Mesenchymal stem cell (in vitro differentiated cells and primary cell): ENCODE results near the gene SLC22A14.

Experiments
- DNase-seq: peaks from one replicate; pipeline ENCODE4 v3.0.0-alpha.2; 2013
- H2AFZ ChIP-seq: one replicate; pipeline ENCODE4 v1.6.1; 2013; ENCODE audit warnings: low read depth, mild to moderate bottlenecking, control low read depth, inconsistent platforms, low read length, moderate library complexity
- H2AK5ac ChIP-seq: 2 replicates; pipeline ENCODE4 v1.6.1; 2013; ENCODE audit warnings: low read length, moderate library complexity, mild to moderate bottlenecking, inconsistent platforms; ENCODE audit not compliant: severe bottlenecking
- H2BK120ac ChIP-seq: one replicate; pipeline ENCODE4 v1.6.1; 2013; ENCODE audit warnings: low read depth, mild to moderate bottlenecking, inconsistent platforms, low read length, moderate library complexity
- H2BK12ac ChIP-seq, 2 experiments: one replicate each; pipeline ENCODE4 v1.6.1; 2013; ENCODE audit warnings: inconsistent platforms in 2 of 2, low read length in 2 of 2, mild to moderate bottlenecking in 2 of 2, moderate library complexity in 2 of 2, control low read depth in 1 of 2
- H2BK15ac ChIP-seq: one replicate; pipeline ENCODE4 v1.6.1; 2013; ENCODE audit warnings: mild to moderate bottlenecking, low read depth, inconsistent platforms; ENCODE audit not compliant: poor library complexity, severe bottlenecking
- H2BK5ac ChIP-seq: 2 replicates; pipeline ENCODE4 v1.6.1; 2013; ENCODE audit warnings: low read depth, mild to moderate bottlenecking, low read length, control low read depth, inconsistent platforms; ENCODE audit not compliant: poor library complexity, severe bottlenecking
- H3K14ac ChIP-seq, 2 experiments: one replicate each; pipeline ENCODE4 v1.6.1; 2013; ENCODE audit warnings: inconsistent platforms in 2 of 2, low read length in 2 of 2, control low read depth in 1 of 2, mild to moderate bottlenecking in 1 of 2, moderate library complexity in 1 of 2
- H3K18ac ChIP-seq, 2 experiments: one replicate each; pipeline ENCODE4 v1.6.1; 2013; ENCODE audit warnings: inconsistent platforms in 2 of 2, low read length in 2 of 2, control low read depth in 1 of 2, low read depth in 1 of 2, mild to moderate bottlenecking in 1 of 2
- H3K23ac ChIP-seq, 2 experiments: one replicate each; pipeline ENCODE4 v1.6.1; 2013; ENCODE audit warnings: inconsistent platforms in 2 of 2, low read length in 2 of 2, mild to moderate bottlenecking in 2 of 2, moderate library complexity in 2 of 2, control low read depth in 1 of 2
- H3K27ac ChIP-seq: 2 replicates; pipeline ENCODE4 v1.5.1; 2013; ENCODE audit warnings: mild to moderate bottlenecking, moderate library complexity, low read length, control low read depth, inconsistent platforms; ENCODE audit not compliant: poor library complexity, severe bottlenecking
- H3K27me3 ChIP-seq, 2 experiments: 2 replicates each; pipeline versions ENCODE4 v1.6.1 to v1.7.0; 2013; ENCODE audit warnings: low read length in 2 of 2, mild to moderate bottlenecking in 2 of 2, moderate library complexity in 2 of 2, control low read depth in 1 of 2, inconsistent platforms in 1 of 2; ENCODE audit not compliant: control insufficient read depth in 1 of 2, insufficient read depth in 1 of 2
- H3K36me3 ChIP-seq, 2 experiments: 2 replicates each; pipeline versions ENCODE4 v1.6.1 to v1.7.0; 2013; ENCODE audit warnings: low read length in 2 of 2, control low read depth in 1 of 2, inconsistent platforms in 1 of 2, low read depth in 1 of 2, mild to moderate bottlenecking in 1 of 2; ENCODE audit not compliant: insufficient read depth in 2 of 2, control insufficient read depth in 1 of 2
- H3K4ac ChIP-seq, 2 experiments: one replicate each; pipeline ENCODE4 v1.6.1; 2013; ENCODE audit warnings: inconsistent platforms in 2 of 2, low read length in 2 of 2, mild to moderate bottlenecking in 2 of 2, moderate library complexity in 2 of 2, control low read depth in 1 of 2, low read depth in 1 of 2
- H3K4me1 ChIP-seq: 2 replicates; pipeline ENCODE4 v1.6.1; 2013; ENCODE audit warnings: low read depth, low read length, control low read depth; ENCODE audit not compliant: control insufficient read depth, insufficient read depth
- H3K4me2 ChIP-seq: 2 replicates; pipeline ENCODE4 v1.6.1; 2013; ENCODE audit warnings: low read length, mild to moderate bottlenecking, inconsistent platforms; ENCODE audit not compliant: poor library complexity, severe bottlenecking
- H3K4me3 ChIP-seq, 2 experiments: 2 replicates each; pipeline versions ENCODE4 v1.5.1 to v1.7.0; 2013; ENCODE audit warnings: low read length in 2 of 2, mild to moderate bottlenecking in 2 of 2, control low read depth in 1 of 2, low read depth in 1 of 2; ENCODE audit not compliant: insufficient read depth in 1 of 2
- H3K79me1 ChIP-seq: replicated peaks from 2 replicates; pipeline ENCODE4 v1.6.1; 2013; ENCODE audit warnings: mild to moderate bottlenecking, control low read depth, low read length, inconsistent platforms; ENCODE audit not compliant: poor library complexity, severe bottlenecking
- H3K9ac ChIP-seq: 2 replicates; pipeline ENCODE4 v1.7.0; 2013; ENCODE audit warnings: mild to moderate bottlenecking, low read length, moderate library complexity
- H3K9me3 ChIP-seq: 2 replicates; pipeline ENCODE4 v1.7.0; 2013; ENCODE audit warnings: mild to moderate bottlenecking, low read length; ENCODE audit not compliant: control insufficient read depth
- H4K8ac ChIP-seq: one replicate; pipeline ENCODE4 v1.6.1; 2013; ENCODE audit warnings: inconsistent platforms, mild to moderate bottlenecking, low read length, moderate library complexity
- H4K91ac ChIP-seq: one replicate; pipeline ENCODE4 v1.6.1; 2013; ENCODE audit warnings: mild to moderate bottlenecking, low read length, inconsistent platforms
- WGBS: methylation state at CpG from one replicate; pipeline ENCODE4 v1.1.7; 2013; ENCODE audit warnings: mixed read lengths; 5-methylcytosine and 5-hydroxymethylcytosine counted together

Gene SLC22A14

GRCh38 chr3:38359038-38359437 lies 76.9 kb downstream of the SLC22A14 start:
- no peak overlapping the region for H2BK15ac ChIP-seq
- no peaks in the 10 kb centered on the region for H3K4me1 ChIP-seq
- no peak overlapping the region for H2AFZ ChIP-seq
- H3K79me1 ChIP-seq: peaks cover 2% of the 10 kb centered on the region
- H3K4me3 ChIP-seq: no peak overlapping the region
- DNase-seq: no peak
- H3K18ac ChIP-seq: no peak overlapping the region
- no peak overlapping the region for H3K27ac ChIP-seq
- no peak overlapping the region for H2BK12ac ChIP-seq
- no peak overlapping the region for H3K14ac ChIP-seq
- H3K4me2 ChIP-seq: no peak overlapping the region
- H4K8ac ChIP-seq: no peak overlapping the region
- H2BK5ac ChIP-seq: no peak overlapping the region
- H3K4ac ChIP-seq: no peak overlapping the region
- WGBS: 98% methylated on average over 6 of the region's 6 CpGs
- no peak overlapping the region for H2BK120ac ChIP-seq
- no peak overlapping the region for H3K9ac ChIP-seq
- H3K23ac ChIP-seq: no peak overlapping the region
- H3K9me3 ChIP-seq: no peaks in the 10 kb centered on the region
- H4K91ac ChIP-seq: no peak overlapping the region
- no peak overlapping the region for H2AK5ac ChIP-seq
- H3K27me3 ChIP-seq: no peaks in the 10 kb centered on the region
- peaks cover 8 to 56% of the 10 kb centered on the region in 2 experiments for H3K36me3 ChIP-seq

DNA sequence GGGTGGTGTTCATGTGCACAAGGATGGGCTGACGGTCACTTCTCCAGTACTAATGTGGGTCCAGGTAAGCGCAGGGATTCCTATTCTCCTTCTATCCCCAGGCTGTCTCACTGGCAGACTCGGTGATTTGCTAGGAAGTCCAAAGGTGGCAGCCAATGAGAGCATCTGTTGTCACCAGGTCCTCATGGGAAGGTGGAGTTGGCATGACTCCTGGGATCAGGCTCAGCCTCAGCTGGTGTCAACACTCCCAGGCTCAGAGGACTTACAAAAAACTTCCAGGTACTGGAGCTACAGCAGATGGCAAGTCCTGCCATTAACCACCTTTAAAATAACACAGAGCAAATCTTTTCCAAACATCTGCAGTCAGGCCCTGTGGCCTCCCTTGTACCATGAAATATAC lies 78.3 kb downstream of the SLC22A14 start:
- no peak for DNase-seq
- Histone ChIP-seq H2BK5ac (no peak overlapping the region), H2AFZ (no peak overlapping the region), H3K4ac (no peak overlapping the region), H2AK5ac (no peak overlapping the region), H3K23ac (no peak overlapping the region), H2BK120ac (no peak overlapping the region), H3K18ac (no peak overlapping the region), H3K27ac (no peak overlapping the region), H3K4me3 (no peak overlapping the region), H3K4me2 (no peak overlapping the region), H3K79me1 (peaks cover 2% of the 10 kb centered on the region), H2BK12ac (no peak overlapping the region), H3K9me3 (no peaks in the 10 kb centered on the region), H3K9ac (no peak overlapping the region), H3K27me3 (no peaks in the 10 kb centered on the region), H3K36me3 (peaks cover 14 to 69% of the 10 kb centered on the region in 2 experiments), H4K91ac (no peak overlapping the region), H3K14ac (no peak overlapping the region), H2BK15ac (no peak overlapping the region), H4K8ac (no peak overlapping the region), H3K4me1 (no peaks in the 10 kb centered on the region)
- WGBS: 100% methylated on average over 3 of the region's 3 CpGs

DNA sequence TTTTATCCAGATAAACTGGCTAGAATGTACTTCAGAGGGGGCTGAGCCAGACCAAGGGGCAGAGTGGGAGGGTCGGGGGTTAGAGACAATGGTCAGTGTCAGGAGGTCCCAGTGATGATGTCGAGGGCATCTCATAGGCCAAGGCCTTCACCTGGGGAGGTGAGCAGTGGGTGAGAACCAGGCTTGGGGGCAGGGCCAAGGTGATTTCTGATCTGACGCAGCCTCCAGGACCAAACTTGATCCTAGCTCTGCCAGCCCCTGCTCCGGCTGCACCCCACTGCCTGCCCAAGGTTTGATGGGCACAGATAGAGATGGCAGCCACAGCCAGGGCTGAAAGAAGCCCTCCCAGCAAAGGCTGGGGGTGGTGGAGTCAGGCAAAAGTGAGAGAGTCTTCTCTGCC lies 79.4 kb downstream of the SLC22A14 start:
- Histone ChIP-seq H3K36me3 (peaks cover 18 to 76% of the 10 kb centered on the region in 2 experiments), H3K4me3 (no peak overlapping the region), H3K79me1 (peaks cover 2% of the 10 kb centered on the region), H2BK5ac (no peak overlapping the region), H3K4ac (no peak overlapping the region), H2BK15ac (no peak overlapping the region), H2AK5ac (no peak overlapping the region), H4K91ac (no peak overlapping the region), H2BK120ac (no peak overlapping the region), H3K9me3 (no peaks in the 10 kb centered on the region), H3K14ac (no peak overlapping the region), H3K4me1 (no peaks in the 10 kb centered on the region), H2AFZ (no peak overlapping the region), H4K8ac (no peak overlapping the region), H3K27me3 (no peaks in the 10 kb centered on the region), H3K27ac (no peak overlapping the region), H3K4me2 (no peak overlapping the region), H3K23ac (no peak overlapping the region), H3K9ac (no peak overlapping the region), H3K18ac (no peak overlapping the region), H2BK12ac (no peak overlapping the region)
- 73% methylated on average over 4 of the region's 4 CpGs for WGBS
- no peak for DNase-seq

- Histone ChIP-seq H2BK15ac (no peak overlapping the region), H4K8ac (peak overlapping the region; percentile 43), H2BK5ac (no peak overlapping the region), H3K4ac (no peak overlapping the region), H4K91ac (no peak overlapping the region), H2BK12ac (no peak overlapping the region), H3K23ac (no peak overlapping the region), H3K9me3 (no peaks in the 10 kb centered on the region), H3K14ac (no peak overlapping the region), H3K4me3 (no peak overlapping the region), H3K79me1 (peaks cover 2% of the 10 kb centered on the region), H3K4me2 (no peak overlapping the region), H3K36me3 (peaks cover 18 to 82% of the 10 kb centered on the region in 2 experiments), H2AFZ (no peak overlapping the region), H2AK5ac (no peak overlapping the region), H3K27me3 (no peaks in the 10 kb centered on the region), H2BK120ac (no peak overlapping the region), H3K27ac (no peak overlapping the region), H3K4me1 (no peaks in the 10 kb centered on the region), H3K18ac (no peak overlapping the region), H3K9ac (no peak overlapping the region)
- DNase-seq: no peak
- 100% methylated on average over 5 of the region's 9 CpGs for WGBS
Observed at GRCh38 chr3:38362825-38363224, 80.7 kb downstream of the SLC22A14 start.
